SK-N-SH (cell line): ENCODE measurements around the gene SIT1.

Source experiments
- EP300 ChIP-seq, 2 experiments: IDR thresholded peaks; 2 replicates each; pipeline versions ENCODE4 v1.4.0 to v1.6.1; 2012; ENCODE audit warnings: borderline replicate concordance in 1 of 2, low read depth in 1 of 2, low read length in 1 of 2
- GATA2 ChIP-seq: sonication (generic); formaldehyde crosslinking; IDR thresholded peaks from 2 replicates; pipeline ENCODE4 v1.5.0; 2020; ENCODE audit warnings: mild to moderate bottlenecking, missing genetic modification reagents
- NFIC ChIP-seq: IDR thresholded peaks from 2 replicates; pipeline ENCODE4 v1.4.0; 2012; ENCODE audit warnings: borderline replicate concordance
- USF2 ChIP-seq: fragments of 150-350 bp; IDR thresholded peaks from 2 replicates; pipeline ENCODE4 v1.6.1; 2017; ENCODE audit warnings: antibody characterized with exemption, low read length, low read depth, borderline replicate concordance

GRCh38 chr9:35609001-35609819, 41.5 kb downstream of the SIT1 start:
- TF ChIP-seq USF2 (no peak), EP300 (IDR thresholded peaks at IDR 0.05; ENCODE audit: borderline replicate concordance in 1 of 2, low read depth in 1 of 2, low read length in 1 of 2) (no peak), NFIC (no peak), GATA2 (CRISPR knock-in tag) (no peak)
